ENCODE results near the gene LPAR3.

LPAR3 gene

DNA sequence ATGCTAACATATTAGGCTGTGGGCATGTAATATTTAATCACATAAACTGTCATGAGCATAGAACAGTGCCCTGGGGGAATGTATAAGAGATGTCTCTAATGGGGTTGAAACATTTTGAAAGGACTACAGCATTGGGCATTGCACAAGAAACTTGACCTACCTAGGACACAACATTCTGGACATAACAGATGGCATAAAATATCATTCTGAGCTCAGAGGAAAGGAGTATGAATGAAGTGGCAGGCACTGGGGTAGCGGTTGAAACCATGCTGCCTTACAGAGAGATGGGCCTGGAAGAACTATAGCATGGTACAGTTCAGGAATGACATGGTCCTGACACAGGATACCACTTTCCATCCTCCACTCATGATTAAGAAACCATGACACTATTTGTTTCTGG lies 69.0 kb downstream of the LPAR3 start:
- no peak for DNase-seq

DNA sequence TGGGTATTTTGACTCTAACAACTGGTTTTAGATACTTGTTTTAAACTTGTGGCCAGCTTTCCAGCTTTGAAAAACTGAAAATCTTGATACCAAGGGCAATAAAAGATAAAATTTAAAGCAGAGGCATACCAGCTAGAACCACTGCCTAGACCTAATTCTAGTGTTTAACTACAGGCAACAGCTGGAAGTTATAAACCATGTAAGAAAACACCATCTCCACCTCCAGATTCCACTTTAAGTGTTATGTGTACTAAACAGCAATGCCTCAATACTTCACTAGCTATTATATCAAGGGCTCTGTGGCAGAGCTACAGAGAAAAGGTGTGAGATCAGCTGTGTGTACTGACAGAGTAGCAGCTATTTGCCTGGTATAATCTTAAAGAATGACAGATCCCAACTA lies 69.5 kb downstream of the LPAR3 start:
- DNase-seq: no peak

DNA sequence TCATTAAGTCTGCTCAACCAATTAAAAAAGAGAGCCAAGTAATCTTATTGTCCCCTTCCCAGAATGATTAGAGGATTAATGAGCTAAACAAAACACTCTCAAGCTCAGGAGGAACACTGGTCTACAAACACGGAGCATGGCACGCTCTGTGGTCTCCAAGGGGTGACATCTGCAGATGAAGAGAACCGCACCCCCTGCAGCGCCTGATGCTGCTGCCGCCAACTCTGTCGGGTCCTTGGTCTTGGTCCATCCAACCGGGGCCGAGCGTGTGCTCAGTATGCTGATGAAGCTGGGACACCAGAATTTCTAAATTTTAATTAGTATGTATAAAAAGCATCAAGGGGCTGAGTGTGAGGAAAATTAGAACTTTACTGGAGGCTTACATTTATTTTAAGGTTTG lies 82.7 kb downstream of the LPAR3 start:
- no peak for DNase-seq

DNA sequence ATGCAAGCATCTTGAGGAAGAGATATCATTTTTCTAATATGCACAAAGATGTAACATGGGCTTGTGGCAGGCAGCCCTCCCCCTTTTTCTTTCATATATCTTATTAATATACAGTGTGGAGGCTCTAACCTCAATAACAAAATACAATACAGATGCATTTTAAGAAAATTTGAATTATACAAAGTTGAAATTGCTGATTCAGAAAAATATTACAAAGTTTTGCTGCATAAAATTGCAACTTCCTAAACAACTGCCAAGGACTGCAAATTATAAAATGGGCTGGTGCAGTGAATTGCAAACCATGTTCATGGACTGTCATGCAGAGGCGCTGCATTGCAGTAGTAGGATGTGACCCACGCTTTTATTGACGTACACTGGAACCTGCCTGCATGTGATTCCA lies 84.0 kb downstream of the LPAR3 start:
- no peak for DNase-seq

DNA sequence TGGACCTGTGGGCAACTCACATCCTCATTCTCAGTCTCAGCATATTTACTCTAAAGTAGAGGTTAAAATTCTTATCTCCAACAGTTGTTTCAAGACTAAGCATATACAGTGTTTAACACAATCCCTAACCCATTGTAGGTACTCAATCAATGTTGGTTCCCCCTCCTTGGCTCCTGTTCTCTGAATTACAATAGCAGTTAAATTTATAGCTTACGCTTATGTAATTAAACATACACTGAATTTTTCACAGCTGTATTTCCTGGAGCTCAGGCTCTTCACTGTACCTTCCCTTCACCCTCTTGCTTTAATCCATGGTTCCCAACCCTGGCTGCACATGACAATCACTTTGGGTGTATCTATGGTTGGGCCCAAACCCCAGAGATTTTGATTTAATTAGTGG lies 89.4 kb downstream of the LPAR3 start:
- no peak for DNase-seq

DNA sequence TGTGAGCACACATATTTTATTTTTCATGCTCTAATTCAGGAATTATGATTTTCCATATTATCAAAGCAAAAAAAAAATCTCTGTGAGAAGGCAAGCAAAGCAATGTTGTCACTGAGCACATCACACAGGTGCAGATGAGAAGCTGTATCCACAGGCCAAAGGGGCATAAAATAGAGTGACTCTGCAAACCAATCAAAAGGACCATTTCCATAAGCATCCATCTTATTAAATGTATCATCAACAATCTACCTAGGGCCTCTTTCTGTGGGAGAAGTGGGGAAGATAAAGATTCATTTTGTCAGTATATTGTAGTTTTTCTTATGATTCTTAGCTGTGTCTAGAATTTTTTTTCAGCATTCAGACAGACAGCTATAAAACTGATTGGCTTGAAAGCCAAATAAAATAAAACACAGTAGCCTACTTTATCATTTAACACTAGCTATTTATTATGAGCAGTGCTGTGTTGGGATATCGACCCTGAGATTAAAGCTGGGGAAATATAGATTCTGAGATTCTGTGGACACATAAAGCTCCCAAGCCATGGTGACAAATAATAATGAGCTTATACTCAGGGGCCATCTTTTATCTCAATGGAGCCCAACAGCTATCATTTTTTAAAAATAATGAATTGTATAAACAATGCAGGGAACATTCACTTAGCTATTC lies 90.3 kb downstream of the LPAR3 start:
- no peak for DNase-seq

DNA sequence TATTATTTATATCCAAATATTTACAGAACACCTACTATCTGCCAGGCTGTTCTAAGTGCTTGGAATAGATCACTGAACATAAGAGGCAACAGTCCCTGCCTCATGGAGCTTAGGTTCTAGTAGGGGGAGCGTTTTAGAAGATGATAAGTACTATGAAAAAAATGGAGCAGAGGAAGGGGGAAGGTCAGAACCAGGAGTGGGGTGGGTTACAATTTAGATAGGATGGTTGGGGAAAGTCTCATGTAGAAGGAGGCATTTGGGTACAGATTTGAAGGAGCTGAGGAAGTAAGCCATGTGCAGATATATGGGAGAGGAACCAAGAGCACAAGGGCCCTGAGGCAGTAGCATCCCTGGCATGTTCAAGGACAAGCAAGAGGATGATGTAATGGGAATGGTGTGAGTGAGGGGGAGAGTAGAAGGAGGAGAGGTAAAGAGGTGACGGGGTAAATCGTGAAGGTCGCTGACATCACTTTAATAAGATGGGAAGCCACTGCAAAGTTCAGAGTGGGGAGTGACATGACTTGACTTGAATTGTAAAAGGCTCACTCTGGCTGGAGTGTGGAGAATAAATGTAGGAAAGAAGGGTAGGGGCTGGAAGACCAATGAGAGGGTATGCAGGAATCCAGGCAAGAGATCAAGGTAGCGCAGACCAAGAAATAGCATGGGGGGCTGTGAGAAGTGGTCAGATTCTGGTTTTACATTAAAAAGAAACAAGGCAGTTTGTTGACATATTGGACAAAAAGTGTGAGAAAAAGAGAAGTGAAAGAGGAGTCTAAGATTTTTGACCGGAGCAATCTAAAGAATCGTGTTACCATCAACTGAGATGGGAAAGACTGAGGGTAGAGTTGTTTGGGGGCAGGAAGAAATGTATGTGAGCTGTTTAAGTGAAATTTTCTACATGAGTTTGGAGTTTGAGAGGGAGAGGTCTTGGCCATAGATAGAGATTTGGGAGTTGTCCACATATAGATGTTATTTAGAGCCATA lies 92.6 kb downstream of the LPAR3 start:
- DNase-seq: no peak

DNA sequence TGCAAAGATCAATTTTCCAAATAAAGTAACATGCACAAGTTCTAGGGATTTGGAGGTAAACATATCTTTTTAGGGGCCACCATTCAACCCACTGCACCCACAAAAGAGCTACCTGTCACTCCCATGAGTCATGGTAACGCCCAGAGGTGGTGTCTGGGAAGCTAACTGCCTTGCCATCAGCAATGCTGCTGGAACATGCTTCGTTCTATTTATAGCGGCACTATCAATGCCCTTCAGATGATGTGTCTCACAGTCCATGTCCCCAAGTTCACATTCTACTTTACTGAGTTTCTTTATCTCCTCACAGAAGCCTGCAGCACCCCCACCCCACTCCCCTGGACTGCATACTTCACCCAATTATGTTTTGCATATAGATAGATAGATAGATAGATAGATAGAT lies 95.4 kb downstream of the LPAR3 start:
- DNase-seq: no peak

DNA sequence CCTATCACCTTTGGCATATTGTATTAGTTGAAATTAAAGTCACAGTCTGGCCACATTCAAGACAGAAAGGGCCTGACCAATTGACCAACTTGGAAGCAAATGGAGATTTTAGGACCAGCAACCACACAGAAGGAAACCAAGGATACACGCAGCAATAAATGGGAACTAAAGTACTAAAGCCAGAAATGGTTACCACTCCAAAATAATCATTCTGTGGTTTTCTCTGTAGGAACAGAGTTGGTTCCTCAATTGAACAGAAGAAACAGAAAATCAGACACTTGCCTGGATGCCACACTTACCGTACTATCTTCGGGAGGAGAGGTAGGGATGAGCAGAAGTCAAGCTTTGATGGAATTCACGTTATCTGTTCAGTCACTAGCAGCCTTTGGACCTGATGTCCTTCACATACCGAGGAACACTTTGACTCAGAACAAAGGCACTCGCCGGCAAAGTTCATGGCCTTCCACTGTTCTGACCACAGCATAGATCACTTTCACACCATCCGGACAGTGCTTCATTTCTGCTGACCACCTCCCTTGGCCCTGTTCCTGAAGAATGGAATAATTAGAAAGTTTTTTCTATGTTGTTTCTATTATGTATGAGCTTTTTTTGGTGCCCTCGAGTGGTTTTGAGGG lies 96.9 kb downstream of the LPAR3 start:
- no peak for DNase-seq

DNA sequence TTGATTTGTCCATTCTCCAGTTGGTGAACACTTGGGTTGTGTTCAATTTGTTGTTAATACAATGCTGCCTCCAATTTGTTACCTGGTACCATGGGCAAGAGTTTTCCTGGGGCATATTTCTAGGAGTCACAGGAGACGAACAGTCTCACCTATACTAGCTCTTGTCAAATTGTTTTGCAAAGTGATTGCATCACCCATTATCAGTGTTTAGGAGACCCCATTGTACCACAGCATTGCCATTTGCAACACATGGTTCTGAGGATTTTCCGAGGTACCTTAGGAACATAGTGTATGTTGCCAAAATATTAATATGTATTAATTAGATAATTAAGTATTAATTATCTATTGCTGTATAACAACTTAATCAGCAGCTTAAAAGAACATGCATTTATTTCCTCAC lies 97.8 kb downstream of the LPAR3 start:
- no peak for DNase-seq

DNA sequence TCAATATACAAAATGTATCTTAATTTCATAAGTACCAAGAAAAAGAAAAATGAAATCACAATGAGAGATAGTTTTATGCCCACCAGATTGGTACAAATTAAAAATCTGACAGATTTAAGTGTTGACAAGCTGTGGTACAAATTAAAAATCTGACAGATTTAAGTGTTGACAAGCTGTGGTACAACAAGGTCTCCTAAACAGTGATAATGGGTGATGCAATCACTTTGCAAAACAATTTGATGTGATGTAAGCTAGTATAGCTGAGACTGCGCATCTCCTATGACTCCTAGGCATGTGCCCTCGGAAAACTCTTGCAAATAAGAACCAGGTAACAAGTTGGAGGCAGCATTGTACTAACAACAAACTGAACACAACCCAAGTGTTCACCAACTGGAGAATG lies 100.6 kb downstream of the LPAR3 start:
- no peak for DNase-seq

DNA sequence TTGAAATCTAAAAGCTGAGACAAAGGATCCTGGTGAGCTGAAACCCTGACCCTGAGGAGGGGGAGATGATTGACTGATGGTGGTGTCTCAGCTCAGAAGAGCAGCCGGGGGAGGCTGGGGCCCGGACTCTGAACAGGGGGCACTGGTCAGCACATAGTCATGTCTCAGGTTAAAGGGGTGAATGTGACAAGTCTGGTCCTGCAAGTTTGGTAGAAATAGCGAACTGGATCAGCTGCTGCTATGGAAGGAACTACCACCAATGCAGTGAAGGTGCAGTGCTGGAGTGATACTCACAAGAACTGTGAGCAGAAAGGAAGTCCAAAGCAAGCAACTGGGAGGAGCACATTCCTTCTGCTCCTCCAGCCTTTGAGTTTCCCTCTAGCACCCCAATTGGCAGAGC lies 104.0 kb downstream of the LPAR3 start:
- no peak for DNase-seq

DNA sequence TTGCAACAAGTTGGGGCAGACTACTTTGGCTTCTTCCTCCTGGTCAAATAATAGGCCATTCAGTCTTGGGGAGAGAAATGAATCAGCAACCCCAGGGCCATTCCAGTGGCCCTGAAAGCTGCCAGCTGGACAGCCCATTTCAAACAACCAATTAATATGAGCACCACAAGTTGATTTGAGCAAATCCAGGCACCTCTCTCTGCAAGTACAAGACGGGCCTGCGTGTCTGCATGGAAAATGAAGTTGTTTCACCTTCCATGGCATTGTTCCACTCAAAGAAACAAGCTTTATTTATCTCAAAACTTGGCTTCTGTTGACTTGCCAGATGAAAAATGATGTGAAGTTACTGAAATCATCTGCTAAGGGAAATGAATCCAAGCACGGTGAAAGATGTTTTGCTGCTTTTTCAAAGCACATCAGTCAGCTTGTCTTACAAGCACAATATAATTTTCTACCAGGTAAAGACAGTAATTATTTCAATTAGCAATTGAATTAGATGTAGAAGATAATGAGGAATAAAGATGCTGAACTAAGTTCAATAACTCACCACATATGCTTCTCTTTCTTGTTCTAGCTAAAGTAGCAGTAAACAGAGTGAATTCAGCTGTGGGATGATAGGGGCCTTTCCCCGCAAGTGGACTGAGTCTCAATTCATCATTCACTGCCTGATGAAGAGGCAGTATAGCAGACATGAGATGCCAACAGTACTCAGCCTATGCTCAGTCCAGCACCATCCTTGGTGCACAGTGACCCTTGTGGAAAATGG lies 107.6 kb downstream of the LPAR3 start:
- no peak for DNase-seq

DNA sequence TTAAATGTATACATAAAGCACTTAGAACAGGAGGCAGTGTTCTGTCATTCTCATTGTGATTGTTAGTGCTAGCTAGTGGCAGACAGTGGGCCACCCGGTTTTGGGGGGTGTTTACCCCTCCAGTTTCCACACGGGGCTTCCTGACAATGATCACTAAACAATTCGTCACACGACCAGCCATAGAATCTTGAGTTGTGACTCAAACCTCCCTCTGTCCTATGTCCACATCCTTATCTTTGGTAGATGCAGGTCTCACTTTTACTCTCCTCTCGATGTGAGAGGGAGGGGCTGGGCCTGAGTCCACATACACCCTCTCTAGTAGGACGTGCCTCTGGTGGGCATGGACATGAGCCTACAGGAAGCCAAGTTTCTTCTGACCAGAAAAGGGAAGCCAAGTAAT lies 110.1 kb downstream of the LPAR3 start:
- DNase-seq: no peak

DNA sequence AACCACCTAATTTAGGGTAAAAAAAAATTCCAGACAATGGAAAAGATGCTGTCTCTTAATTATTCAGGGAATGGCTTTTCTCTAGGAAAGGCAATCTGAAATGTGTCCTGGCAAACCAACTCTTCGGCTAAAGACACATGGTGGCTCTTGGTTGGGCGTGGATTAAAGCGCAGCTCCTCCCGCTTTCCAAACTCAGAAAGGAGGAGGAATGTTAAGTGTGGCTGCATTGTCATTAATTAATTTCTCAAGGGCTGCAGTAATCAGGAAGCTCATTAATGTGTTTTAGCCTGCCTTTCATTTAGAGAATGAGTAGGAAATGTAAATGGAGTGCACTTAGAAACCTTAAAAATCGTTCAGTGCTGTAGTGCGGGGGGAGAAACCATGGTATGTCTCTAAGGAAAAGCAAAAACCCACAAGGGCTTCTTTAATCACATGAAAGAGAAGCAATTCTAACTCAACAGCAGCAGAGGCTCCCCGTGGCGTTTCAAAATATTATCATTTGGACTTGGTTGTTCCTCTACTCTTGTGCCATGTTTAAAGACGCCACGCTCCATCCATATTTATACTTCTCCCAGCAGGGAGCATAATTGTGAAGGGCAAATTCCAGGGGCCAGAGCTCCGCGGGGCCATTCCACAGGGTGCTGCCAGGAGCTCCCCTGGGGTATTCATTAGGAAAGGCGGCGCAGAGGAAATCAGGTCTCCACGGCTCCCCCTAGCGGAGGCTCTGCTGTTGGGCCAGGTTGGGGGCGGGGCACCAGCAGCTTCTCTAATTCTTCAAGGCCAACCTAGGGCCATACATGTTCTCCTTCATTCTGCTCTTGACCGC lies 110.8 kb downstream of the LPAR3 start:
- peak; percentile 91 for DNase-seq

DNA sequence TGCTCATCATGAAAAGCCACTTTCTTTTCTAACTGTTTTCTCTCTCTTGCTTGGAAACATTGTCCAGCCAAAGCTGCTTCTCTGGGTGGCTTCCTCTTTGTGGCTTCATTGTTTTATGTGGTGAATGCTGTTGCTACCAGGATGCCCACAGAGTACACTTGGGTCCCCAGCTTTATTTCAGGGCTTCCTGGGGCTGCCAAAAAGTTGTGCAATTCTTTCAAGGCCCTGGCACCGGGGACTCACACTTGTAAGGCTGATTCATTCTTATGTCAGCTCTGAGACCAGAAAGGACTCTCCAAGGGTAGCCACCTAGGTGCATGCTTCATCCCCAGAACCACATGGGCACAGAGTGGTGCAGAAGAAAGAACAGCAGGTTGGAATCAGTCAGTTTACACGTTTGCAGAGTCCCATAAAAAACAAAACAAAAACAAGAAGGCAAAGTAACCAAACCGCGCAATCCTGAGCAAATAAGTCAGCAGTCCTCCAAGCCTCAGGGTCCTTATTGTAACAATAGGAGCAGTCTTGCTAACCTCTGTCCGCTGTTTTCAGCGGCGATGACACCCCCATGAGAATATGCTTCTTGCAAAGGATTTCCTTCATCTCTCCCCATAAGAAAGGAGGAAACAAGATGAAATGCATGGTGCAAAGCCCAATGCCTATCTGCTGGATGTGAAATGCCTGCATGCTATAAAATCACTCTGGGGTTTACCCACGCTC lies 112.8 kb downstream of the LPAR3 start:
- no peak for DNase-seq

DNA sequence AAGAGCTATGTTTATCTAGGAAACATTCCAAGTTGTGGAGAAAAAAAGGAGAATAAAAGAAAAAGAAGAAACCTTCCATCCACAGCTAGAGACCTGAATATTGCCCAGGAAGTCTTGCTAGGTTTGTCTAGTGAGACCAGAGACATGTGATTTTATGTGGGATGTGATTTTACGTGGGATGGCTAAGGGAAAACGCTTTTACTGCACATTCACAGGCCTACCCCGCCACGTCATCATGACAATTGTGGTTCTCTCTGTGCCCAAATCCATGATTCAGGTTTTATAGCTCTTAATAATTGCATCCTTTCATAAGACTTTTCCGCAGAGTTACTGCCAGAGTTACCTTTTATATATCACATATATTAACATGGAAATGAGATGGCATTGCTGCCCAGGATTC lies 116.4 kb downstream of the LPAR3 start:
- DNase-seq: no peak

DNA sequence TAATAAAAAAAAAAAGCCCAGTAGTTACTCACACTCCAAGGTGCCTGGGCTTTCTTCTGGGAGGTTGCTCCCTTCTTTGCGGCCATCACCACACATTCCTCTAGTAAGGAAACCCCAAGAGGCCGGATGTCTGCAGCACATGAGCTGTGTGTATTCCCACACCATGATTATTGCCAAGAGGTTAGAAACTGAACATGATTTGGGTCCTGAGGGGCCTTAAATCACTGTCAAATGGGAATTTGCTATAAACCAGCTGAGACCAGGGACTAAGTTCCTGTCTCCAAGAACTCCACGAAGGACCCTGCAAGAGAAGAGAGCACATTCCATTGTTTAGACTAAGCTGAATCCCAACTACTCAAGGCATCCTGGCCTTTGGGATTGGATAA lies 117.5 kb downstream of the LPAR3 start:
- DNase-seq: no peak

DNA sequence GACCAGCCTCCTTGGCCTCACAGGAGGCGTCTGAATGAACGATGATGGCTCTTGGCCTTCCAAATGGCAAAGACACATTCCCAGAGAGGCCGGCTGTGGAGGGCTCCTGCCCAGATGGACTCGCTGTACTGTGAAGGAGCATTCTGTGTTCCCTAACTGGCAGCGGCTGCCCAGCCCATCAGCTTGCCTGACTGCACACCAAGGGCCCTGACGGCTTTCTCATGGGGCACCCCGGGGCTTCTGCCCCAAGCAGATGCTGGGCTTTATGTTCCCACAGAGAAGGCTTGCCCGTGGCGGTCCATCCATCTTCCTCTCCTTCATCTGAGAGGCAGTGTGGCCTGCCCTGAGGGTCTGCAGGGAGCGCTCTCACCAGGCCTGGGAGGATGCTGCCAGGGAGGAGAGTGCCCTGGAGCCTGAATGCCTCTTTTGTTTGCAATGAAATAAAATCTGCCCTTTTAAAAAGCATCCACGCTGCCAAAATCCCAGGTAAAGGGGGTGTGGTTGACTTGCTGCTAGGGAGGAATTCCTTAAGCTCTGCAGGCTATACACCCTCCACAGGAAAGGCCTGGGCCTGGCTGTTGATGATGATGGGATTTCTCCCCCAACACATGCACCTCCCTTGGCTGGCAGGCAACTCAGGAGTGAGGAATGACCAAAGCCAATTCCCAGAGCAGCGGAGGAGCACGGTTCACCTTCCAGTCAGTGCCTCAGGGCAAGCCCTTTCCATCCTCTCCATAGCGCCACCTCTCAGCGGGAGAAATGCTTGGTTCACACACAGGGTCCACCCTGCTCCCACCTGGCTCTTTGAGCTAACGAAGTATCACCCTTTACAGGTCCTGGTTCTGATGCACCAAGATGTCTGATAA lies 118.1 kb downstream of the LPAR3 start:
- DNase-seq: no peak

DNA sequence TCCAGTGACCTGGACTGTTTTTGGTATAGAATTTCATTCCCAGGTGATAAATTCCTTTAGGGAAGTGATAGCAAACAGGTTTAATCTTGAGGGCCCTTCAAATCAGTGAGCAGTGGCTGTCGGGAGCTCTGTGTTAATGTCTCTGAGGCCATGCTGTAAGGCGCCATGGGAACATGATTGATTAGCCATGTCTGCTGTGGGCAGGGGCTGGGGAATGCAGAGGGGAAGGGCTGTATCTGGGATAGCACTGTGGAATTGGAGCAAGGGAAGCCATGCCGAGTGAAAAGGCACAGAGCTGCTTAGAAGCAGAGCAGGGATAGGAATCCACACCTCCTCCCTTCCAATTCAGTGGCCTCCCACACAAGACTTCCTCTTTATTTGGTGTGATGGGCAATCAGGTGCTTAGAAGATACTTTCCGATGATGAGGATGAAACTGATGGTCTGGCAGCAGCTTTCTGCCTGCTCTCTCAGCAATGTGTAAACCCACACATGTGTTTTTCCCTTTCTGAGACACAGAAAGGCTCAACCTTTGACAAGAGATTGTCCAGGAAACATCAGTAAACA lies 119.0 kb downstream of the LPAR3 start:
- no peak for DNase-seq
